Hematopoietic multipotent progenitor cell treated with erythropoietin and hydrocortisone succinate and interleukin-3 and kit ligand, for 17 days (in vitro differentiated cells): ENCODE results near the gene ATP6V0A4.
"Not testable (repeated sequence)": the region's sequence is repeated elsewhere in the genome, so short reads cannot be mapped to it uniquely, and the experiment has no call there.

Experiments
- DNase-seq: peaks from one replicate; pipeline ENCODE4 v3.0.0-alpha.2; 2015; ENCODE audit warnings: low spot score

ATP6V0A4 gene

GRCh38 chr7:138797715-138798320 lies at the start of gene ATP6V0A4, which contains the start of gene TMEM213:
ATP6V0A4 (minus strand) TSS chr7:138798196; CDS start chr7:138771247, 26,949 bp downstream.
TMEM213 (plus strand) TSS chr7:138797994; CDS start chr7:138798105, 111 bp downstream.
- no peak for DNase-seq

GRCh38 chr7:138845711-138846110 lies 47.7 kb upstream of the ATP6V0A4 start:
- no peak for DNase-seq

GRCh38 chr7:138843632-138844580 lies 45.9 kb upstream of the ATP6V0A4 start:
- DNase-seq: no peak

- no peak for DNase-seq
Measured at GRCh38 chr7:138842111-138842510, 44.1 kb upstream of the ATP6V0A4 start.

- no peak for DNase-seq
Measured at GRCh38 chr7:138838166-138838565, 40.2 kb upstream of the ATP6V0A4 start.

GRCh38 chr7:138837627-138838026 lies 39.6 kb upstream of the ATP6V0A4 start:
- no peak for DNase-seq

GRCh38 chr7:138835087-138835486 lies 37.1 kb upstream of the ATP6V0A4 start:
- DNase-seq: no peak

GRCh38 chr7:138834583-138834982 lies 36.6 kb upstream of the ATP6V0A4 start:
- no peak for DNase-seq

- no peak for DNase-seq
Measured at GRCh38 chr7:138833596-138833995, 35.6 kb upstream of the ATP6V0A4 start.

GRCh38 chr7:138832966-138833365 lies 35.0 kb upstream of the ATP6V0A4 start:
- no peak for DNase-seq

- no peak for DNase-seq
Measured at GRCh38 chr7:138829335-138829734, 31.3 kb upstream of the ATP6V0A4 start.

- DNase-seq: no peak
Measured at GRCh38 chr7:138828302-138828701, 30.3 kb upstream of the ATP6V0A4 start.

GRCh38 chr7:138825049-138825721 lies 27.2 kb upstream of the ATP6V0A4 start:
- DNase-seq: no peak

- DNase-seq: no peak
Measured at GRCh38 chr7:138822867-138823535, 25.0 kb upstream of the ATP6V0A4 start.

- no peak for DNase-seq
Measured at GRCh38 chr7:138821912-138822311, 23.9 kb upstream of the ATP6V0A4 start.

- no peak for DNase-seq
Measured at GRCh38 chr7:138819625-138820024, 21.6 kb upstream of the ATP6V0A4 start.

GRCh38 chr7:138816650-138817049 lies 18.7 kb upstream of the ATP6V0A4 start:
- no peak for DNase-seq

- DNase-seq: no peak
Measured at GRCh38 chr7:138814816-138815332, 16.9 kb upstream of the ATP6V0A4 start.

- no peak for DNase-seq
Measured at GRCh38 chr7:138813945-138814344, 15.9 kb upstream of the ATP6V0A4 start.

- DNase-seq: not testable (repeated sequence)
Measured at GRCh38 chr7:138811327-138811726, 13.3 kb upstream of the ATP6V0A4 start.

GRCh38 chr7:138809346-138809745 lies 11.3 kb upstream of the ATP6V0A4 start:
- DNase-seq: no peak

- no peak for DNase-seq
Measured at GRCh38 chr7:138804618-138805017, 6.6 kb upstream of the ATP6V0A4 start.
